ENCODE results near the gene NOS1AP.
"Not testable (repeated sequence)": the region's sequence is repeated elsewhere in the genome, so short reads cannot be mapped to it uniquely, and the experiment has no call there.

Gene NOS1AP

DNA sequence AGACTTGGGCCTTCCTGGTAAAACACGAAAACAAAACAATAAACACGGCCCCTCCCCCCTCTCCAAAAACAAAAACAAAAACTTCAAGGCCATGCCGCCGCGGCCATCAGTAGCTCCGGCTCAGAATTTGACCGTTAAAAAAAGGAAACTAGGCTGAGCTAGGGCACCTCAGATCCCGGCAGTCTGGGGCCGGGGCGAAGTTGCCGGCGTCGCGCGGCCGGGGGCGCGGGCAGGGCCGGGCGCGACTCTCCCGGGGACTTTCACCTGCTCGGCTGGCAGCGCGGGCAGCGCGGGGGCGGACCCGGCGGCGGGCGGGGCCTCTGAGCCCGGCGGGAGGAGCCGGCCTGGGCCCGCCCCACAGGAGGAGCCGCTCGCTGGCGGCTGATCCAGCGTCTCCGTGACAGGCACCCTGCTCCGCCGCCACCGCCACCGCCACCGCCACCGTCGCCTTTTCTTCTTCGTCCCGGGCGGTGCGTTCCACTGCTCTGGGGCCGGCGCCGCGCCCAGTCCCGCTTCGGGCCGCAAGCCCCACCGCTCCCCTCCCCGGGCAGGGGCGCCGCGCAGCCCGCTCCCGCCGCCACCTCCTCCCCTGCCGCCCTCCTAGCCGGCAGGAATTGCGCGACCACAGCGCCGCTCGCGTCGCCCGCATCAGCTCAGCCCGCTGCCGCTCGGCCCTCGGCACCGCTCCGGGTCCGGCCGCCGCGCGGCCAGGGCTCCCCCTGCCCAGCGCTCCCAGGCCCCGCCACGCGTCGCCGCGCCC is at the start of gene NOS1AP:
Gene NOS1AP (plus strand): TSS at position 358 of the 760 bp plus-strand sequence. CDS start 487 bp downstream, outside the sequence.
- DNase-seq: peak; percentile 31

DNA sequence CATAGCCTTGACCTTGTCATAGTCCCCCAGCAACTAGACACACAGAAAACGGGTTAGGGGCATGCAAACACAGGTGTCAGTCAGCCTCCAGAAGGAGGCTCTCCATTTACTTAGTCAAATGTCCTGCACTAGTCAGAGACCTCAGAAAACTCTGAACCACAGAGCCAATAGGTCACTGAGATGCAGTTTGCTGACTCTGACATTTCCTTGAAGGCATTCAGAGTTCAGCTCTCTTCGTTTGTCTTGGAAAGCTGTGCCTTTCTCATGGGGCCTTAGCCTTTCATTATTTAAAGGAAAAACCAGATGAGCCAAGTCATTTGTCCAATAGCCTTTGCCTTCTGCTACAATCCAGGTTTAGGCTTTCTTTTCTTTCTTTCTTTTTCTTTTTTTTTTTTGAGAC is 49.3 kb upstream of the NOS1AP start:
- no peak for DNase-seq

DNA sequence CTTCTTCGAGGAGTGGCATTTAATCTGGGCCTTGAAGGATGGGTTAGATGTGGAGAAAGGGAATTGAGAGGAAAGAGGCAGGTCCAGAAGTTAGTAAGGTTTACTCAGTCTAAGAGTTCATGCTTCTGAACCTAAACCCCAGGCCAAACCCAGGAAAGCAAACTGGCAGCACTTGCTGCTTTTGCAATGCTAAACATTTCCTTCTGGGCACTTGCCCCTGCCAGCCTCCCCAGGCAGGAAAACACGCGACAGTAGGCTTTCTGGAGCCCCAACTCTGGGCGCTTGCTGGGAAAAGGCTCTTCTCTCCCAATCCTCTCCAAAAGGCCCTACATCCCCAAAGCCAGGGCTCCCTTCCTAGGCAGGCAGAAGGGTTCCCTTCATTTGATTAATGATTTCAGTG is 48.4 kb upstream of the NOS1AP start:
- DNase-seq: no peak

DNA sequence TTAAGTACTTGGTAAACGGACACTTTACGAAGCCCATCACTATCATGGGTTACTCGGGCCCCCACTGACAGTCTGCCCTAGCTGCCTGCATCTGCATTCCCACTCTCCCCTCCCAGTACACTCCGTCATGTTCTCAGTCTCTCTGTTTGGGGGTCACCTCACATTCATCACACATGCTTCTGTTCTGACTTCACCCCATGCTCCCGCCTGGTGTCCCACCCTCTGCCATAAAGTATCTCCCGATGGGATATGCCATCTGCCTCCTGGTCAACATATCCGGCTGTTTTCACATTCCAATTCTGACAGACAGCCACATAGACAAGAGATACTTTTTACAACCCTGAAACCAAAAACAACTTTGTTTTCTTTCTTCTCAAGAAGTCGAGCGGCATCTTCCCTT is 46.9 kb upstream of the NOS1AP start:
- no peak for DNase-seq

DNA sequence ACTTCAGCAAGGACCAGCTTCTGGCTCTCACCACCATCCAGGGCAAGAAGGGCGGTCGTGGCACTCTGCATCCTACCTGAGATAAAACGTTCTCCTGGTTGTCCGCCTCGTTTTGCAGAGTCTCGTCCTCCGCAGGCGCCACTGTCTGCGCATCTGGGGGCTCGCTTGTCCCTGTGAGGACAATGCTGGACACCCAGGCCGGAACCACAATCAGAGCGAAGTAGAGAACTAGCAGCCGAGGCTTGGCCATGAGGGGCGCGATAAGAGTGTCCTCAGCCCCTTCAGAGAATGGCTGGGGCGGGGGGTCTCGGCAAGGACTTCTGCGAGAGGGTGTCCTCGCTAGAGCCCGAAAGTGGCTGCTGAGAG is 46.3 kb upstream of the NOS1AP start:
- DNase-seq: no peak

DNA sequence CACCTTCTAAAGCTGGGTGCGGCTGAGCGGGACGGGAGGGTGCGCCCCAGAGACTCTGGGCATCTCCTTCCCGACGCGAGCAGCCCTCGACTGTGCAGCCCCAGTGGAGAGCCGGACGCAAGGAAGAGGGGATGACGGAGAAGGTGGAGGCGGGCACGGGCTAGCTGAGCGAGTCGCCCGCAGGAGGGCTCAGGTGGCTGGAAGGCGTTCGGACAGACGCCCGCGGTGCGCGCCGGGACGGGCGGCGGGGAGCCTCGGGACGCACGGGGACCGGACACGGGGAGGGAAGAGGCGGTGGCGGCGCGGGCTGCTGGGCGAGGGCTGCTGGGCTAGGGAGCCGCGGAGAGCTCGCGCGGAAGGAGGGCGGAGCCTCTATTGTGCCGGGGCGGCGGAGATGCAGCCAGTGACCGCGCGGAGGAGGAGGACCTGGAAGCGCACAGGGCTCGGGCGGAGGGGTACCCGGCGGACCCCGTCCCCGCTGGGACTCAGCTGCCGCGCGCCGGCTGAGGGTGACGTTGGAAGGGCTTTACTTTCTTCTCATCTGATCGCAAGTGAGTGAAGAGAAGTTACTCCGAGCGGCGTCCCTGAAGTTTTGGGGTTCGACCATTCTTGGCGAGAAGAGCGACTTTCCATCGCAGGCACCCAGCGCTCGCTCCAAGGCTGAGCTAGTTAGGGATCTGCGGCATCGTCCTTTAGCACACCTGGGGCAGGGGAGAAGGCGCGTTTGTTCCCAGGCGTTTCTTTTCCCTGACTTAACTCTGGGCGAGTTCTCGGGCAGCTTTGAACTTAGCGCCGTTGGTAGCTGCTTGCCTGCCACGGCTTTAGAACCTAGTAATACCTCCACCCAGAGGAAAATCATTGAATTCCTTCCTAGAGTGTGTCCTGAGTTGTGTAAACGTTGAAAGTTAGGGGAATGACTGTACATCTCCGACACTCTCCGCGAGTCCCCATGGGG is 45.7 kb upstream of the NOS1AP start, which contains the start of gene OLFML2B:
Gene OLFML2B (minus strand): TSS at position 323 of the 955 bp plus-strand sequence. CDS start 439 bp downstream, outside the sequence.
- peak; percentile 31 for DNase-seq

DNA sequence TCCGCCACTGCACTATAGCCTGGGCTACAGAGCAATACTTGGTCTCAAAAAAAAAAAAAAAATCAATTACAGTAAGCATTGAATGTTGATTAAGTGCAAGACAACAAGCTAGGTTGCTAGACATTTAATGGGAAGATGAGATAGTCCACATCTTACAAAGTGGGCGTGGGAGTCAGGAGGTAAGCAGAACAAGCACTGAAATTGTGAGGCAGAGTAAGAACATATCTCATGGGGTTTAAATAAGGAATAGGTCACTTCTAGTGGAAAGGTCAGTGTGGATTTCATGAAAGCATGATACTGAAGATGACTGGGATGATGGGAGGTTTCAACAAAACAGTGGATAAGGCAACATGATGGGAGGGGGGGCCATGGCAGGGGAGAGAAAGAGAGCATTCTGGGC is 44.0 kb upstream of the NOS1AP start:
- no peak for DNase-seq

DNA sequence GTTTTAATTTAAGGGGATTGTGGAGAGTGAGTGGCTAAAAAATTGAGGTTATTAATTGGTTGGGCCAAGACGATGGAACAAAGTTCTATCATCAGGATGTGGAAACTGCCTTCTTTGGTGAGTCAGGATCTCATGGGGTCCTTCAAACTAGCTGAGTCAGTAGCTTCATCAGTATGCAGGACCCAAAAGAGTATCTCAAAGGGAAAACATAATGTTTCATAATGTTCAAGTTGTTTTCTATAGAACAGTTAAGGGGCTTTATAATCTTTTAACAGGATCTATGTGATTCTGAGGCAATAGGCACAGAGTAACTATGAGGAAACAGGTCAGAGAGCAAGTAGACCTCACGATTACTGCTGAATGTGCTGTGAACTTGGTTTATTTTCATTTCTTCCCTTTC is 42.6 kb upstream of the NOS1AP start:
- DNase-seq: no peak

DNA sequence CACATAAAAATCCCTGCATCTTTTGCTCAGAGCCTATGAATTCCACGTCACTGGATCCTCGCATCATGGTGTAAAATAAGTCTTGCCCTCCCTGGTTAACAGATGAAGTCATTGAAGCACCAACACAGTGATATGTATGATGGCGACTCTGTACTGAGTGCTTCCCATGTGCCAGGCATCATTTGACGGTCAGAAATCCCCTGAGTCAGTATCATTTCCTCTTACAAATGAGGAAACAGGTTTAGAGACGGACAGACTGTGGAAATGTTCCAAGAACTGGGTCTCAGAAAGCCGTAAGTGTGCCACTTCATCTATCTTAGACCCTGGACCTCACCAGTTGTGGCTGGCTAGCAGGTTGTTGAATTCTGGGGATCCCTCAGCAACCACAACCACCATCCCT is 40.8 kb upstream of the NOS1AP start:
- DNase-seq: no peak

DNA sequence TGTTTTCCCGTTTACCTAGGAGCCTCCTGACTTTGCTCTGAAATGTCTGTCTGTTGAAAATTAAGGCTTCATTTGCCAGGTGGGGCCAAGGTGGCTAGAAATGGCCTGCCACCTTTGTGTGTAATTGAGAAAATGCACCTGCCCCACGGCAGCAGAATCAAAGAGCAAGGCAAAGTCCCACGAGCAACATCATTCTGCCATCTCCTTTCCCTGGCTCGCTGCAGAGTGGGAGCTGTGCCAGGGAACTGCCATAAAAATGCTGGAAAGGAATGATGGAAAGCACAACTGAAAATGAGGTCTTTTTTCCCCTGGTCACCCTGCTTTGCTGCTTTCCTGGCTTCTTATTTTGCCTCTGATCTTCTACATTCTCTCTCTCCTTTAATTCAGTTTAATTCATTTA is 40.3 kb upstream of the NOS1AP start:
- DNase-seq: no peak

DNA sequence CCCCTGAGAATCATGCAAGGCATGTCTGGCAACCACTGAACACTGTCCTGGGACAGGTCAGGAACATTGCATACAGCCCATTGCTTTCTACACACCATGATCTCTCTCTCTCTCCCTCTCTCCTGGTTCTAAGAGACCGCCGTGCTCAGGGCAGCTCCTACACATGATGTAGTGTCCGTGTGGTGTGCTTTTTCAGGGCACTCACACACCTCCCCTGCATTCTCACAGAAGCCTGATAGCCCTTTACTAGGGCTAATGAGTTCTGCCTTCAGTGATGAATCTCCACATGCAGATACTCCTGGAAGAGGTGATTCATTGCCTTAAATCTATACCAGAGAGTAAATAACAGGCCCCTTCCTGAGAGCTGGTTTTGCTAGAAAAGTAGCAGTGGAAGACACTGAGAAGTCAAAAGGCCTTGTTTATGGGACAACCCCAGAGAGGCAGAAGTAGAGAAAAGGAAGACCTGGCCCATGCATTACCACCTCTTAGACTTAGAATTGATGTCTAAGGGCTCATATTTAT is 38.7 kb upstream of the NOS1AP start:
- DNase-seq: no peak

DNA sequence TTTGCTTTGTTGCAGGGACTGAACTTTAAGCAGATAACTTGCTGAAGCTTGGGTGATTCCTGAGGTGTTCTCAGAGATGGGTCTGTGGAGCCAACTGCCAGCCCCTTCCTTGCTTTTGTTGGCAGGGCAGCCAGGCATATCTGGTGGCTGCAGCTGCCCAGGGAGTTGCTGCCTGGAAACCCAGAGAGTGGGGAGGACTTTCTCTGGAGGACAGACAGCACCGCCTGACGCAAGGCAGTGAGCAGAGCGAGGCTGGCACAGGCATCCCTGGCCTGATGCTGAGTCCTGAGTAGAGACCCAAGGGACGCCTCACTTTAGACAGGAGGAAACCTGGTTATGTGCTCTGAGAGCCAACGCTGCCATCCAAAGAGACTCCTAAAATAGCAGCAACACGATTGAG is 36.1 kb upstream of the NOS1AP start:
- no peak for DNase-seq

DNA sequence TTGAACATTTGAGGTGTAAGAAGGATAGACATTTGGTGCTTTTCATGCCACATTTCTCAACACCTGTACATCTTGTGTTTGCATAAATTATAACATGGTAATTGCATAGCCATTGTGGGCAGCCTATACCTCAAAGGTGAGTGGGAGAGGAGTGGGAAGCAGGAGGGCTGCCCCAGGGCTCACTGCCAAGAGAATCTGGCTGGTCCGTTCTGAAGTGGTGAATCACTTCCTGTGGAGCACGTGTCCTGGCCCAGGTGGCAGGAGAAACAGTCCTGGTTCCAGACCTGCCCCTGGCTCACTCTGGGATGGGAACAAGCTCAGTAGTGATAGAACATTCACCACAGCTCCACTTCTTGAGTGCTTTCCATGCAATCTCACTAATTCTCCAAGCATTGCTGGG is 34.2 kb upstream of the NOS1AP start:
- no peak for DNase-seq

DNA sequence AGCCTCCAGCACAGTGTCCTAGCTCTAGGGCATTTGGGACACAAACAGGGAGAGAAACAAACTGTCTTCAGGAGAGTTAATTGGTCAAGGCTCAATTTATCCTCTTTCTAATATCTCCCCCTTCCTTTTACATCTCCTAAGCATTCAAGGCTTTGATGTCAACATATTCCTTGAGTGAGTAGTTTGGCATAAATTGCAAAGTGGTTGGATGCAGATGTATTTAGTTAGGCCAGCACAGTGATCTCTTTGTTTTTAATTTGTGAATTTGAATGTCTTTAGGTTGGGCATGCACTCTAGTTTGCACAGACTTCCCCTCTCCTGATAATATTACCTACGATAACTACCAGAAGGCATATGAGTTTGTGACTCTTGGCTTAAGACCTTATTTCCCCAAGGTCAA is 33.3 kb upstream of the NOS1AP start:
- no peak for DNase-seq

DNA sequence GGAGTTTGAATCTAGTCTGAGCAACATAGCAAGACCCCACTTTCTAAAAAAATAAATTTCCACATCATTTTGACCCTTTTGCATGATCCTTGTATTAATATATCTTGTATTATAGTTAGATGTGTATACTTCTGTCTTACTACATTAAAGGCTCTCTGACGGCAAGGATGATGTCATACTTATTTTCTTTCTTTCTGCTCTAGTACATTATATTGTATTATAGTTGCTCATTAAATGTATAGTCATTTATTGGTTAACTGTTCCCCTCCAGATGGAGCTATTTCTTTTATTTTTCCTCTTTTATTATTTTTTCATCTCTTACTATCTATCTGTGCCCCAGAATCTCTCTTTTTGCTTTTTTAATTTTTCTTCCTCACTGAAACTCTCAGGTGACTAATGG is 30.9 kb upstream of the NOS1AP start:
- no peak for DNase-seq

DNA sequence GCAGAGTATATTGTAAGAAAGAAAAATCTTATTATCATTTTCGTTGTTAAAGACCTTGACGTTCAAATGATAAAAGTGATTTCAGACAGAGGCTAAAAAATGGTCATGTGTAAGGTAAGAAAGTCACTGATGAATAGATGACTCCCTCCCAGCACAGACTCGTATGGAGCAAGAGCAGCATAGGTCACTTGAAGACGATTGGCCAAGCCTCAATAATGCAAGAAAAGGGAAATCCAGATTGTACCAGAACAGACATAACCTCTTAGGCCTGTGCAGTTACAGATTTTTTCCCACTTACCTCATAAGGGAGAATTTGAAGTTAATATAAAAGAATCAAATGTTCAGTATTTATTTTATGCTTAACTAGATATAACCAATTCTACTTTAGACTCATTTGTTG is 29.5 kb upstream of the NOS1AP start:
- DNase-seq: no peak

DNA sequence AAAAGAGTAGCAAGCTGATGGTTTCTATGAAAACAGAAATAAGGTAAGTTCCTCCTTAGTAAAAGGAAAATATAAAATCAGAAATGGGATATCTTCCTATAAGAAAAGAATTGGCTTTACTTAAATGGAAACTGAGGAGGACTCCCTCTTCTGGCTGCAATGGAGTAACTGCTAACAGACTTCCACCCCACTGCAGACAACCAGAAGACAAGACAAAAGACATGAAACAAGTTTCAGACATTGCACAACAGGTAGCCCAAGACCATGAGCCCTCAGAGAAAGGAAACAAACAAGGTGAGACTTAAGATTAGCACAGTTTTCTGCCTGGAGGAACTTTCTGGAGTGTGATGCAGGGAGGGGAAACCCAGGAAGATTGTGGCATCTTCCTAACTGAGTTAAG is 28.8 kb upstream of the NOS1AP start:
- no peak for DNase-seq

DNA sequence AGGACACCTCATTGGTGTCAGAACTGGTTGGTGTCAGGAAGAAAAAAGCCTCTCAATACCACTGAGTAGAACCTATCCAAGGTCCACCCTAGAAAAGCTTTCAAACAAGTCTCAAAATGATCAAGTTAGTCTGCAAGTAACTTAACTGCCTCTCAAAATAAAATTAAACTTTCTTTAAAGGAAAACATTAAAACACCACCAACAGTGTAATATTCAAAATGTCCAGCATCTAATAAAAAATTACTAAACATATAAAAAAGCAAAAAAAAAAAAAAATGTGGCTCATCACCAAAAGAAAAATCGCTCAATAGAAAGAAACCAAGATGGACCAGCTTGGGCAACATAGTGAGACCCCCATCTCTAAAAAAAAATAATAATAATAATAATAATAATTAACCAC is 27.1 kb upstream of the NOS1AP start:
- no peak for DNase-seq

DNA sequence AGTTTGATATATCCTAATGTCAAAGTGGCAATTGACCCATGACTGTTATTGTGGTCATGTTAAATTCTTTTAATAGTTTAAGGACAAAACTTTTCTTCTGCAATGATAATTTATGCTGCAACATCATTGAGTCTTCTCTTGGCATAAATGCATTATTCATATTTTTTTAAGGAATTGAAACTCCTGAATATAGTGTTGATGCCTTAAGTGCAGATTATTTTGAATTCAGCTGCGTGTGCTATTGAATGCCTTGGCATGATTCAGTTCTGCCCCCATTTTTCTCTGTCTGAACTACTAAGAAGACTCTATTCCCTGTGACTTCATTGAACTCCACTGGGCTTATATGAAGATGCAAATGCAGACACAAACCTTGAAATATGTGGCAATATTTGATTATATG is 22.6 kb upstream of the NOS1AP start:
- DNase-seq: no peak

DNA sequence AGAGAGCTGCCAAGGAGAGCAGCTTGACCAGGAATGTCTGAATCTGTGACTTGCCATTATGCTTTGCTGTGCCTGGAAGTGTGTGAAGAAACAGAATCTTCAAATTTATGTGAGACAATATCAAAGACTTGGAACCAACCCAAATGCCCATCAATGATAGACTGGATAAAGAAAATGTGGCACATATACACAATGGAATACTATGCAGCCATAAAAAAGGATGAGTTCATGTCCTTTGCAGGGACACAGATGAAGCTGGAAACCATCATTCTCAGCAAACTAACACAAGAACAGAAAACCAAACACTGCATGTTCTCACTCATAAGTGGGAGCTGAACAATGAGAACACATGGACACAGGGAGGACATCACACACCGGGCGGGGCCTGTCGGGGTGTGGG is 15.5 kb upstream of the NOS1AP start:
- DNase-seq: not testable (repeated sequence)

DNA sequence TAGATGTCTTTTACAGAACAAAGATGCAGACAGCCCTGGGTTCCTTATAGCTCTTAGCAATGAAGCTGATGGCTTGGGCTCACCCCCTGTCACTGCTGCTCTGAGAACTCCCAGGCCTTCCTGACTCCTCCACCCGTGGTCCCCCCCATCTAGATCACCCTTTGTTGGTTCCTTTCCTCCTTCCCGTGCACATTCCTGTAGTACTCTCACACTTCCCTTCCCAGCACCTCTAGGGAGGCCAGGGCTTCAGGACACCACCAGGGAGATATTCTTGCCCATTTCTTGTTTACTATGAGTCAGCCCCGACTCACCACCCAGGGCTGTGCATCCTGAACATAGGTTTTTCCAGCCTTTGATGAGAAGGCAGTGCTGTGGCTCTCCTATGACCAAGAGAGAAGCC is 14.4 kb upstream of the NOS1AP start:
- no peak for DNase-seq

DNA sequence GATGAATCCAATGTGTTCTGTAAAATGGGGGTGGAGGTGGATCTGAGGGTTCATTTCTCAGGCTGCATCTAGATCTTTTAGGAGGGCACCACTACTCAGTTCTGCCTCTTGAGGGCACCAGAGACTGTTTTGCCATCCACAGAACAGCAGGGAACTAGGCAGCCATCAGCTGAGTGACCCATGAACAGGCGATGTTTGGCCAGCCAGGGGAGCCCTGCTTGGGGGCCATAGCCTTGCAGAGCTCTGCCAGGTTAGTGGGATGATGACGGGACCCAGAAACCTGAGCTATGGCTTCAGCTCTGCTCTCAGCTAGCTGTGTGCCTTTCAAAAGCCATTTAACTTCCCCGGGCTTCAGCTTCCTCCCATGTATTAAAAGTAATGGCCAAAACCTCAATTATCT is 13.4 kb upstream of the NOS1AP start:
- peak; percentile 51 for DNase-seq

DNA sequence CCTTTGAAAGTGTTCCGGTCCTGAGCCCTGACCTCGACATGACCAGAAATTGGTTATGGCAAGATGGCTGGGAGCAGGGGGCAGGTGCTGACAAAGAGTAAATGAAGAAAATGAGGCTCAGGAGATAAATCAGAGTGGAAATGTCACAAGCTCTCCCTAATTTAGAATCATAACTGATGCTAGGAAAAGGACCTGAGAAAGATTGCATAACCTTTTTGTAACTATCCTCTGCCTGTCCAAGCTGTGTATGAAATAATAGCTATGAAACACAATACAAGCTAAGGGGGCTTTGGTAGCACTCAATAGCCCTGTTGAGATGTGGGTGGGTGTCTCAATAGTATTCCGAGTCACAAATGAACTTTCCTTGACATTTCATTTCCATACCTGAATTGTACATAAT is 12.9 kb upstream of the NOS1AP start:
- no peak for DNase-seq

DNA sequence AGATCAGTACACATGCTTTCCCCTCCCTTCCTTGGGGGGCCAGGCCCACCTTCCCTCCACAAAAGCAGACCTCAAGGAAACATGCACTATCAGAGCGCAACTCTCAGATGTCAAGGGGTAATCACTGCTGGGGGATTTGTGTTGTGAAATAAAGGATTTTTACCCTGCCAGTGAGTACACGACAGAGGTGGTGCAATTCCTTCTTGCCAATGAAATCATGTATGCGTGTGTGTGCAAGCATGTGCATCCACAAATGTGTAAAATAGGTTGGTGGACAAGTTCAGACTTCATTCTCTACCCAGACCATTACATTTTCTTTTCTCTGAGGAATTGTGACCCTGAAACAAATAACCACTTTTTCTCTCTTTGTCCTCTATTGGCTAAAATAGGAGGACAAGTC is 9.8 kb upstream of the NOS1AP start:
- DNase-seq: no peak
